Adipose tissue (tissue), 3 donors: ENCODE measurements around the gene KRTAP4-11. TPM values are rescaled to one million over a fixed set of nuclear protein-coding genes. Genes with fewer than 3 reads are reported as not detected.
"Not testable (repeated sequence)": the region's sequence is repeated elsewhere in the genome, so short reads cannot be mapped to it uniquely, and the experiment has no call there.

ENCODE experiments used
- H3K27ac ChIP-seq: one replicate; pipeline ENCODE4 v1.5.1; 2013; ENCODE audit warnings: low read depth, low read length
- WGBS, 3 donors: extraction: QIAGEN DNeasy Blood & Tissue Kit; methylation state at CpG; one replicate each; pipeline ENCODE4 v1.1.7; 2013; 5-methylcytosine and 5-hydroxymethylcytosine counted together
- polyA plus RNA-seq, 3 donors: library from polyadenylated mRNA; stranded (reverse); fragments of 200-250 nt; gene quantifications; one replicate each; pipeline ENCODE4 v1.2.3, GENCODE V29; 2013
- donor health status: healthy with polysubstance abuse.
- donor health status: Bipolar disorder and iron deficiency.
- donor health status: healthy.

Gene KRTAP4-11
- polyA plus RNA-seq: not detected

- H3K27ac ChIP-seq: not testable (repeated sequence)
- WGBS, 3 donors: 77 to 86% (median 79%) methylated on average over 9 to 10 of the region's 10 CpGs
These were observed at the start of gene KRTAP4-11 for GRCh38 chr17:41117846-41118386. KRTAP4-11 (minus strand) TSS chr17:41118373; CDS start chr17:41118315, 58 bp downstream.

GRCh38 chr17:41167561-41167960, 49.4 kb upstream of the KRTAP4-11 start:
- no peak overlapping the region for H3K27ac ChIP-seq
- 78 to 87% (median 80%) methylated on average over 7 of the region's 7 CpGs for WGBS, 3 donors

- 69 to 81% (median 74%) methylated on average over 7 of the region's 7 CpGs for WGBS, 3 donors
- H3K27ac ChIP-seq: no peak overlapping the region
These were observed 45.7 kb upstream of the KRTAP4-11 start for GRCh38 chr17:41163828-41164227.

GRCh38 chr17:41160648-41161047, 42.5 kb upstream of the KRTAP4-11 start, which contains the start of gene KRTAP4-4:
KRTAP4-4 (minus strand) TSS chr17:41160748; CDS start chr17:41160691, 57 bp downstream.
- H3K27ac ChIP-seq: no peak within 1 kb of the TSS
- WGBS, 3 donors: 80 to 91% (median 89%) methylated on average over 1 of the region's 1 CpG

- WGBS, 3 donors: 81 to 87% (median 87%) methylated on average over 3 of the region's 3 CpGs
- not testable (repeated sequence) for H3K27ac ChIP-seq
These were observed 42.0 kb upstream of the KRTAP4-11 start for GRCh38 chr17:41160190-41160589.

GRCh38 chr17:41153856-41154255, 35.7 kb upstream of the KRTAP4-11 start:
- 8 to 18% (median 10%) methylated on average over 2 of the region's 2 CpGs for WGBS, 3 donors

GRCh38 chr17:41151525-41151924, 33.4 kb upstream of the KRTAP4-11 start:
- no peak overlapping the region for H3K27ac ChIP-seq
- whole genome bisulfite sequencing, 3 donors: 70 to 81% (median 76%) methylated on average over 2 of the region's 2 CpGs

More at GRCh38 chr17:41153856-41154255, 35.7 kb upstream of the KRTAP4-11 start:
- no peak overlapping the region for H3K27ac ChIP-seq

GRCh38 chr17:41150026-41150425, 31.9 kb upstream of the KRTAP4-11 start:
- 80 to 83% (median 83%) methylated on average over 4 of the region's 4 CpGs for WGBS, 3 donors
- H3K27ac ChIP-seq: no peak overlapping the region

GRCh38 chr17:41149652-41149985, 31.4 kb upstream of the KRTAP4-11 start, which contains the start of gene KRTAP4-5:
KRTAP4-5 (minus strand) TSS chr17:41149825; CDS start chr17:41149767, 58 bp downstream.
- H3K27ac ChIP-seq: no peak within 1 kb of the TSS
- 56 to 66% (median 62%) methylated on average over 2 of the region's 2 CpGs for WGBS, 3 donors

GRCh38 chr17:41148971-41149651, 30.9 kb upstream of the KRTAP4-11 start:
- H3K27ac ChIP-seq: not testable (repeated sequence)
- 62 to 80% (median 78%) methylated on average over 10 of the region's 10 CpGs for WGBS, 3 donors

GRCh38 chr17:41147531-41148204, 29.5 kb upstream of the KRTAP4-11 start:
- WGBS, 3 donors: 85 to 94% (median 93%) methylated on average over 2 of the region's 2 CpGs
- H3K27ac ChIP-seq: no peak overlapping the region

GRCh38 chr17:41145261-41145660, 27.1 kb upstream of the KRTAP4-11 start:
- WGBS, 3 donors: 76 to 90% (median 86%) methylated on average over 2 of the region's 2 CpGs
- no peak overlapping the region for H3K27ac ChIP-seq

- WGBS, 3 donors: 80 to 86% (median 85%) methylated on average over 1 of the region's 1 CpG
- H3K27ac ChIP-seq: no peak overlapping the region
These were observed 26.7 kb upstream of the KRTAP4-11 start for GRCh38 chr17:41144846-41145245.

- H3K27ac ChIP-seq: no peak overlapping the region
These were observed 23.2 kb upstream of the KRTAP4-11 start for GRCh38 chr17:41141361-41141760.

GRCh38 chr17:41140360-41141131, 22.4 kb upstream of the KRTAP4-11 start, which contains the start of gene KRTAP4-6:
KRTAP4-6 (minus strand) TSS chr17:41140544; CDS start chr17:41140487, 57 bp downstream.
- no peak within 1 kb of the TSS for H3K27ac ChIP-seq
- WGBS, 3 donors: 80 to 88% (median 83%) methylated on average over 6 of the region's 6 CpGs

- not testable (repeated sequence) for H3K27ac ChIP-seq
- WGBS, 3 donors: 87 to 92% (median 89%) methylated on average over 12 of the region's 12 CpGs
These were observed 21.7 kb upstream of the KRTAP4-11 start for GRCh38 chr17:41139865-41140264.

GRCh38 chr17:41133880-41134735, 15.9 kb upstream of the KRTAP4-11 start:
- WGBS, 3 donors: 52 to 59% (median 56%) methylated on average over 2 of the region's 2 CpGs
- H3K27ac ChIP-seq: no peak overlapping the region

GRCh38 chr17:41131979-41132378, 13.8 kb upstream of the KRTAP4-11 start:
- WGBS, 3 donors: 84 to 87% (median 86%) methylated on average over 3 of the region's 3 CpGs
- no peak overlapping the region for H3K27ac ChIP-seq
